DND-41 (cell line): ENCODE data around the gene ABHD17A.

Experiments
- ATAC-seq: fragments of 200-7000 bp; cut with Tn5 transposase; 3 replicates; pipeline ENCODE4 v1.9.1; 2021; ENCODE audit warnings: low read depth; ENCODE audit not compliant: insufficient read depth
- DNase-seq: peaks from one replicate; pipeline ENCODE4 v3.0.0-alpha.2; 2020
- H2AFZ ChIP-seq: 2 replicates; pipeline ENCODE4 v1.6.0; 2012; ENCODE audit warnings: low read depth, low read length
- H3K27ac ChIP-seq: 2 replicates; pipeline ENCODE4 v1.5.1; 2012; ENCODE audit warnings: low read length, inconsistent platforms
- H3K27me3 ChIP-seq: fragments of 200-600 bp; sonication (generic); 2 replicates; pipeline ENCODE4 v1.6.0; 2012; ENCODE audit warnings: low read length, mild to moderate bottlenecking, inconsistent platforms; ENCODE audit not compliant: insufficient read depth, poor library complexity
- H3K36me3 ChIP-seq: 2 replicates; pipeline ENCODE4 v1.5.1; 2012; ENCODE audit warnings: low read length, inconsistent platforms; ENCODE audit not compliant: insufficient read depth
- H3K4me1 ChIP-seq: 2 replicates; pipeline ENCODE4 v1.5.1; 2012; ENCODE audit warnings: mild to moderate bottlenecking, low read length; ENCODE audit not compliant: insufficient read depth
- H3K4me2 ChIP-seq: 2 replicates; pipeline ENCODE4 v1.6.0; 2012; ENCODE audit warnings: mild to moderate bottlenecking, moderate library complexity, low read length, inconsistent platforms; ENCODE audit not compliant: insufficient read depth
- H3K4me3 ChIP-seq, 2 experiments: fragments of 200-600 bp in 1 of 2; shearing (Covaris generic) in 1 of 2; 2 replicates each; pipeline ENCODE4 v1.5.1; 2012 to 2016; ENCODE audit warnings: inconsistent platforms in 2 of 2, low read length in 2 of 2, mild to moderate bottlenecking in 2 of 2, low read depth in 1 of 2, moderate library complexity in 1 of 2
- H3K79me2 ChIP-seq: 2 replicates; pipeline ENCODE4 v1.6.0; 2012; ENCODE audit warnings: low read length, inconsistent platforms; ENCODE audit not compliant: insufficient read depth
- H3K9ac ChIP-seq: 2 replicates; pipeline ENCODE4 v1.6.0; 2012; ENCODE audit warnings: low read depth, mild to moderate bottlenecking, inconsistent platforms, low read length, moderate library complexity
- H3K9me3 ChIP-seq: 2 replicates; pipeline ENCODE4 v1.5.1; 2012; ENCODE audit warnings: low read length, moderate library complexity, mild to moderate bottlenecking, inconsistent platforms; ENCODE audit not compliant: insufficient read depth, severe bottlenecking
- H4K20me1 ChIP-seq: 2 replicates; pipeline ENCODE4 v1.6.0; 2012; ENCODE audit warnings: low read length; ENCODE audit not compliant: insufficient read depth
- CTCF ChIP-seq: IDR thresholded peaks from 2 replicates; pipeline ENCODE4 v1.5.1; 2012; ENCODE audit warnings: borderline replicate concordance, low read length, moderate library complexity, mild to moderate bottlenecking; ENCODE audit not compliant: poor library complexity, severe bottlenecking; ENCODE audit errors: extremely low read depth
- EZH2 ChIP-seq: IDR thresholded peaks from 3 replicates; pipeline ENCODE4 v1.6.1; 2012; ENCODE audit warnings: borderline replicate concordance, low read depth, mild to moderate bottlenecking, moderate library complexity, low read length, inconsistent platforms; ENCODE audit not compliant: severe bottlenecking

The ABHD17A gene

GRCh38 chr19:1910177-1910576 is 24.9 kb upstream of the ABHD17A start:
- no peak overlapping the region for H3K27ac ChIP-seq
- no peaks in the 10 kb centered on the region for H3K27me3 ChIP-seq
- peaks cover 53% of the 10 kb centered on the region for H4K20me1 ChIP-seq
- peaks cover 46% of the 10 kb centered on the region for H3K36me3 ChIP-seq
- ATAC-seq: no peak
- H3K4me3 ChIP-seq: no peak overlapping the region
- no peak overlapping the region for H3K4me2 ChIP-seq
- H3K9me3 ChIP-seq: no peaks in the 10 kb centered on the region
- DNase-seq: no peak
- no peak for TF ChIP-seq CTCF
- TF ChIP-seq EZH2: no peak
- H2AFZ ChIP-seq: no peak overlapping the region
- H3K4me1 ChIP-seq: peaks cover 22% of the 10 kb centered on the region
- H3K9ac ChIP-seq: no peak overlapping the region
- H3K79me2 ChIP-seq: peaks cover 89% of the 10 kb centered on the region

GRCh38 chr19:1909761-1910080 is 24.4 kb upstream of the ABHD17A start:
- peaks cover 88% of the 10 kb centered on the region for H3K79me2 ChIP-seq
- no peak overlapping the region for H3K4me3 ChIP-seq
- DNase-seq (peak; percentile 32), ATAC-seq (no peak)
- no peak for TF ChIP-seq CTCF
- no peak for TF ChIP-seq EZH2
- peaks cover 25% of the 10 kb centered on the region for H3K4me1 ChIP-seq
- H3K9me3 ChIP-seq: no peaks in the 10 kb centered on the region
- H3K27me3 ChIP-seq: no peaks in the 10 kb centered on the region
- peaks cover 49% of the 10 kb centered on the region for H4K20me1 ChIP-seq
- H3K27ac ChIP-seq: no peak overlapping the region
- H3K9ac ChIP-seq: no peak overlapping the region
- H3K4me2 ChIP-seq: no peak overlapping the region; the same call in 1 of the 2 replicates
- peaks cover 41% of the 10 kb centered on the region for H3K36me3 ChIP-seq
- H2AFZ ChIP-seq: no peak overlapping the region

GRCh38 chr19:1908364-1908678 is 23.0 kb upstream of the ABHD17A start:
- H3K27ac ChIP-seq: no peak overlapping the region
- H3K4me2 ChIP-seq: no peak overlapping the region
- H3K79me2 ChIP-seq: peaks cover 76% of the 10 kb centered on the region

More at GRCh38 chr19:1908364-1908678, 23.0 kb upstream of the ABHD17A start:
- Histone ChIP-seq H3K9me3 (no peaks in the 10 kb centered on the region), H3K27me3 (no peaks in the 10 kb centered on the region), H2AFZ (no peak overlapping the region), H3K4me3 (no peak overlapping the region), H4K20me1 (peaks cover 35% of the 10 kb centered on the region), H3K36me3 (peaks cover 27% of the 10 kb centered on the region), H3K9ac (no peak overlapping the region), H3K4me1 (peaks cover 29% of the 10 kb centered on the region)
- TF ChIP-seq EZH2 (no peak), CTCF (no peak)
- no peak for ATAC-seq
- no peak for DNase-seq
